ENCODE results near the gene UTP15. TPM values are rescaled to one million over a fixed set of nuclear protein-coding genes. Genes with fewer than 3 reads are reported as not detected.
A peak's percentile ranks its signal among the peaks of the same experiment; 100 is the strongest.

The UTP15 gene
- total and polyA plus RNA-seq, 2 experiments from 2014 or later: 16.5 to 59.0 TPM

- Histone ChIP-seq H3K27me3 (ENCODE audit: insufficient read depth) (no peaks in the 10 kb centered on the region), H4K20me1 (replicated peaks; ENCODE audit: insufficient read depth) (no peaks in the 10 kb centered on the region), H2AFZ (peak overlapping the region; percentile 74; the same call in 1 of the 2 replicates), H3K4me1 (ENCODE audit: insufficient read depth) (no peaks in the 10 kb centered on the region), H3K9me2 (ENCODE audit: insufficient read depth) (peaks cover 4% of the 10 kb centered on the region; the same call in 1 of the 2 replicates), H3K4me3 (no peak overlapping the region), H3K36me3 (ENCODE audit: insufficient read depth) (no peaks in the 10 kb centered on the region), H3K4me2 (no peak overlapping the region), H3F3A (replicated peaks; ENCODE audit: low read depth) (no peaks in the 10 kb centered on the region), H3K27ac (ENCODE audit: low read depth) (no peak overlapping the region), H3K79me2 (replicated peaks; ENCODE audit: insufficient read depth) (no peaks in the 10 kb centered on the region)
- Mint-ChIP-seq H3K9me3 (no peaks in the 10 kb centered on the region), H3K4me3 (no peak overlapping the region), H3K27ac (no peak overlapping the region), H3K4me1 (peaks cover 4% of the 10 kb centered on the region; the same call in 2 of the 3 replicates), H3K27me3 (ENCODE audit: insufficient read depth, low read depth, poor library complexity) (peaks cover 7% of the 10 kb centered on the region), H3K36me3 (ENCODE audit: low read depth) (no peaks in the 10 kb centered on the region)
- DNase-seq (ENCODE audit: low spot score) (no peak), ATAC-seq (no peak)
- TF ChIP-seq ETS1 (IDR thresholded peaks at IDR 0.05): no peak
- TF ChIP-seq CTCF (conservative IDR thresholded peaks at IDR 0.05; ENCODE audit: low read depth in 2 of 2): no peak
- TF ChIP-seq STAT1 (IDR thresholded peaks at IDR 0.05; ENCODE audit: unreplicated experiment): no peak
- TF ChIP-seq CREB1 (CRISPR knock-in tag; IDR thresholded peaks at IDR 0.05; ENCODE audit: low read depth): no peak
- no peak for TF ChIP-seq ZNF114 (CRISPR knock-in tag; IDR thresholded peaks at IDR 0.05)
- no peak for TF ChIP-seq EZH2phosphoT487 (IDR thresholded peaks at IDR 0.05; ENCODE audit: unreplicated experiment)
- TF ChIP-seq EZH2 (IDR thresholded peaks at IDR 0.05; ENCODE audit: low read depth, unreplicated experiment): no peak
- no peak for TF ChIP-seq NANOG (IDR thresholded peaks at IDR 0.05; ENCODE audit: borderline replicate concordance)
- no peak for TF ChIP-seq POLR2AphosphoS5 (IDR thresholded peaks at IDR 0.05; ENCODE audit: low read depth)
- no peak for TF ChIP-seq JUNB (IDR thresholded peaks at IDR 0.05; ENCODE audit: unreplicated experiment)
- TF ChIP-seq ZNF462 (CRISPR knock-in tag; IDR thresholded peaks at IDR 0.05): no peak
Observed at GRCh38 chr5:73544429-73545402, 20.8 kb upstream of the UTP15 start.

All from GM23338 (cell line).